ENCODE measurements around the gene SULT1A1. TPM values are rescaled to one million over a fixed set of nuclear protein-coding genes. Genes with fewer than 3 reads are reported as not detected.

The SULT1A1 gene
- polyA plus RNA-seq, 4 donors, result 20.8 to 29.4 (median 22.6) TPM

- no peak for DNase-seq (ENCODE audit: low read depth in 4 of 4, low spot score in 3 of 4)
These were observed 47.6 kb downstream of the SULT1A1 start for GRCh38 chr16:28562199-28562598.

DNA sequence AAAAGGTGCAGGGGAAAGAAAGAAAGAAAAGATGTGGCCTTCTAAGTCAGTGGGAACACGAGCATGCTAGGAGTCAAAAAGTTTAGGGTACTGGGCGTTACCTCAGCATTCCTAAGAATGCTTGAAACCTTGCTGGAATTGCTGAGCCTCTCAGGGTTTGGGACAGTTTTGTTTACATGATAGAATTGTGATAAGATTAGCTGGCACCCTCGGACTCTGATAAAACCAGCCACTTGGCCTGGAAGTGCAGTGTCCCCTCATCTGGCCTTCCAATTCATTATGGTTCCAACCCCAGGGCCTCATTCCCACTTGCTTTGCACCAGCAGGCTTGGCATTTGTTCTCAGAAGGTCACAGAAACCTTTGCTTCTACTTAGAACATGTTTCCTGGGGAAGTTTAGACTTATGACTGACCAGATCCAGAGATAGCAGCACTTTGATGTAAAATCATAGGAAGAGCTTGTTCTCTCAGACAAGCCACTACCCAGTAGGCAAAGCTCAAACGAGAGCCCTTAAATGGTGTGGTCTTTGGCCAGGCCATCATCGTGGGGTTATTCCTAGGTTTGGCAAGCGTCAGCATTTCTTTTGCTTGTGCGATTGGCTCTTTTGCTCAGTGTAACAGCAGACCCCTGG lies 48.2 kb downstream of the SULT1A1 start:
- DNase-seq (ENCODE audit: low read depth in 4 of 4, low spot score in 3 of 4), result no peak

DNA sequence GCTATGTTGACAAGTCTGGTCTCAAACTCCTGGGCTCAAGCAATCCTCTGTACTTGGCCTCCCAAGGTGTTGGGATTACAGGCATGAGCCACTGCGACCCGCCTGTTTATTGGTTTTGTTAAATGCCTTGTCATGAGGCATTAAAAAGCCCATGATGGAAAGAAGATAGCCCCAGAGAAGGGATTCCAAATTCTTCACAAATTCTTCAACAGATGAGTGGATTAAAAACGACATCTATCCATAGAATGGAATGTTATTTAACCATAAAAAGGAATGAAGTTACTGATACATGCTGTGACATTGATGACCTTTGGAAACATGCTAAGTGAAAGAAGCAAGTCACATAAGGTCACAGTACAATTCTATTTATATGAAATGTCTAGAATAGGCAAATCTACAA lies 51.4 kb downstream of the SULT1A1 start:
- no peak for DNase-seq (ENCODE audit: low read depth in 4 of 4, low spot score in 3 of 4)

DNA sequence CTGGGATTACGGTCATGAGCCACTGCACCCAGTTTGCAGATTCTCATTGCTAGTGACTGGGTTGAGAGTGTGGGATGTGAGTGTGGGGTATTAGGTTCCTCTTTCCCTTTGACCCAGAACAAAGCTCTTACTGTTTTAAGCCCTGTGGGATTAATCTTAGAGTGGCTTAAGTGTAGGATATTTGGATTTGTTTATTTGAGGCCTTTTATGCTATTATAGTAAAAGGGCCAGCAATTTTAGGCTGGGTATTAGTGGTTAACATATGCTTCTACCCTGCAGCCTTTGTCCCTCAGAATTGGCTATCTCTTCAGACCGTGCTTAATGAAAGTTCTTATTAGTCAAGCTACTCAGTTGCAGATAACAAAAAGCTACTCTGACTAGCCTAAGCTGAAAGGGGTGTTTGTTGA lies 52.9 kb downstream of the SULT1A1 start:
- DNase-seq (ENCODE audit: low read depth in 4 of 4, low spot score in 3 of 4), result no peak

- no peak for DNase-seq (ENCODE audit: low read depth in 4 of 4, low spot score in 3 of 4)
These were observed 54.3 kb downstream of the SULT1A1 start for GRCh38 chr16:28555561-28555960.

Other genes starting within 250 kb of the SULT1A1 start
- 1 to 10 TPM; 1.0 to 1.7 (median 1.3) TPM for gene NPIPB6, start 246.5 kb downstream of the SULT1A1 start, polyA plus RNA-seq (ENCODE audit: insufficient read length in 4 of 4)
- 100 to 1,000 TPM in 1 of 4 donors, 10 to 100 TPM in 3; 80.4 to 101 (median 89.2) TPM for gene EIF3CL, start 206.2 kb downstream of the SULT1A1 start, polyA plus RNA-seq (ENCODE audit: insufficient read length in 4 of 4)
- under 1 TPM in 2 of 4 donors, not detected in 2; 0.26 to 0.29 TPM for gene NPIPB7, start 137.7 kb downstream of the SULT1A1 start, polyA plus RNA-seq (ENCODE audit: insufficient read length in 4 of 4)
- gene CLN3, start 118.0 kb downstream of the SULT1A1 start, polyA plus RNA-seq (ENCODE audit: insufficient read length in 4 of 4), result 10 to 100 TPM; 31.2 to 44.9 (median 36.6) TPM
- gene APOBR, start 115.4 kb downstream of the SULT1A1 start, polyA plus RNA-seq (ENCODE audit: insufficient read length in 4 of 4), result under 1 TPM; 0.42 to 0.84 (median 0.61) TPM
- gene IL27, start 103.2 kb downstream of the SULT1A1 start, polyA plus RNA-seq (ENCODE audit: insufficient read length in 4 of 4), result under 1 TPM in 1 of 4 donors, not detected in 3; 0.05 TPM
- gene NUPR1, start 71.1 kb downstream of the SULT1A1 start, polyA plus RNA-seq (ENCODE audit: insufficient read length in 4 of 4), result 10 to 100 TPM in 3 of 4 donors, 1 to 10 TPM in 1; 9.4 to 15.4 (median 11.4) TPM
- gene SGF29, start 56.1 kb downstream of the SULT1A1 start, polyA plus RNA-seq (ENCODE audit: insufficient read length in 4 of 4), result 10 to 100 TPM; 21.5 to 24.0 (median 22.5) TPM
- 1 to 10 TPM in 3 of 4 donors, under 1 TPM in 1; 0.83 to 2.3 (median 1.8) TPM for gene SULT1A2, start 13.0 kb downstream of the SULT1A1 start, polyA plus RNA-seq (ENCODE audit: insufficient read length in 4 of 4)
- gene NPIPB8, start 28.0 kb upstream of the SULT1A1 start, polyA plus RNA-seq (ENCODE audit: insufficient read length in 4 of 4), result 1 to 10 TPM in 2 of 4 donors, not detected in 2; 1.2 to 1.3 TPM
- 100 to 1,000 TPM; 402 to 594 (median 528) TPM for gene EIF3C, start 101.4 kb upstream of the SULT1A1 start, polyA plus RNA-seq (ENCODE audit: insufficient read length in 4 of 4)
- 1 to 10 TPM in 3 of 4 donors, under 1 TPM in 1; 1.00 to 2.0 (median 1.3) TPM for gene NPIPB9, start 141.7 kb upstream of the SULT1A1 start, polyA plus RNA-seq (ENCODE audit: insufficient read length in 4 of 4)
- gene ATXN2L, start 213.0 kb upstream of the SULT1A1 start, polyA plus RNA-seq (ENCODE audit: insufficient read length in 4 of 4), result 100 to 1,000 TPM in 2 of 4 donors, 10 to 100 TPM in 2; 92.5 to 130 (median 105) TPM
- gene TUFM, start 236.3 kb upstream of the SULT1A1 start, polyA plus RNA-seq (ENCODE audit: insufficient read length in 4 of 4), result 100 to 1,000 TPM; 201 to 235 (median 207) TPM

All from right renal pelvis (tissue), 4 donors.